ENCODE results near the gene CELSR1.
"Not testable (repeated sequence)": the region's sequence is repeated elsewhere in the genome, so short reads cannot be mapped to it uniquely, and the experiment has no call there.

CELSR1 gene

GRCh38 chr22:46413725-46414379, 123.6 kb downstream of the CELSR1 start:
- FAIRE-seq = no peak

- FAIRE-seq = no peak
Observed at GRCh38 chr22:46411347-46411746, 126.1 kb downstream of the CELSR1 start.

- no peak for FAIRE-seq
Observed at GRCh38 chr22:46410291-46410808, 127.1 kb downstream of the CELSR1 start.

- no peak for FAIRE-seq
Observed at GRCh38 chr22:46409631-46410210, 127.7 kb downstream of the CELSR1 start.

DNA sequence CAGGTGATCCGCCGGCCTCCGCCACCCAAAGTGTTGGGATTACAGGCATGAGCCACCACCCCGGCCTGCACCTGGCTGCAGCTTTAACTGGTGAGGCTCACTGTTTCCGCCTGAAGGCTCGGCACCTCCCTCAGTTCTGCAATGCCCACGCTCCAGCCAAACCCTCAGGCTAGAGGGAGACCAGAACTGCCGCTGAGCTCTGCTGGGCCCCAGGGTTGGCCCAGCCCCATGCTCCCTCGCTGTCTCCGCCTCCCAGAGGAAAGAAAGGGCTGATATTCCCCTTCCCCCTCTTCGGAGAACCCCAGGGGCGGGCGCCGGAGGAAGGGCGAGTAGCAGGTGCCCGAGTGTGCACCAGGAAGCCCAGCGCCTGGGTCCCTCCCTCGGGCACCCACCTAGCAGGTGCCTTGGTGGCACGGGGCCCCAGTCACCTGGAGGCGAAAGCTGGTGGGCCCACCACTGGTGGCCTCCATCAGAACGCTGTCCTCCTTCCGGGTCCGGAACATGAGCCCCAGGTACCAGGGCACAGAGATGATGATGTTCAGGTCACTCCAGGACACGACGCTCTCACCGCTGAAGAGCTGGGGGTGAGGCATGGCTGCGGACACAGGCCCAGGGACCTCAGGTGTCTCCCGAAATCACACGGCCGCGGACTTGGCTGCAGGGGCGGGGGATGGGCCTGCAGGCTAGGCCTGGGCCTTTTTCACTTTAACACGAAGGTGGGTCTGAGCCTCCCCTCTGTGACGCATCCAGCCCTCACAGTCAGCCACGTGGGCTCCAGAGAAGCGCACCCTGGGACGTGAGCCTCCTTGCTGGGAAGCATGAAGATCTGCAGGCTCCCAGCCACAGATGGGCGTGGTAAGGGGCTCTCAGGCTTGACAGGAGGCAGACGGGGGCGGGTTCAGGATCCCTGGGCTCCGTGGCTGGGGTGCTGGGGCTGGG, 128.6 kb downstream of the CELSR1 start:
- FAIRE-seq = no peak

GRCh38 chr22:46407748-46408147, 129.7 kb downstream of the CELSR1 start:
- FAIRE-seq = no peak

GRCh38 chr22:46406791-46407190, 130.6 kb downstream of the CELSR1 start:
- no peak for FAIRE-seq

GRCh38 chr22:46406349-46406748, 131.1 kb downstream of the CELSR1 start:
- no peak for FAIRE-seq

DNA sequence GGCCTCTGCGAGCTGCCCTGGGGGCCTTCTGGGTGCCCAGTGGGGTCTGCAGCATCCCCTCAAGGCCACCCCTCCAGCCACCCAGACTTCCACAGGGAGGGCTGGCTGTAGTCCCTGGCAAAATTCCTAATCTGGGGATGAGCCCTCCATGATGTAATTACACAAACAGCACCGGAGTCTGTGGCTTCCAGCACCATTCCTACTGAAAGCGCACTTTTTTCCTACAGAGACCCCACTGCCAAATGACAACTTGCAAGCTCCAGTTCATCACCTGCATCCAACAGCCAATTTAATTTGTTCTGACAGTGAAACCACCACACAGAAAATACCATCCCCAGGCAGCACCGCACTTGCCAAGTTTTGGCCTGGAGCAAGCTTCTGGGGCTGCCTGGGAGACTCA, 131.5 kb downstream of the CELSR1 start:
- FAIRE-seq = no peak

- FAIRE-seq = not testable (repeated sequence)
Observed at GRCh38 chr22:46403880-46404279, 133.5 kb downstream of the CELSR1 start.

DNA sequence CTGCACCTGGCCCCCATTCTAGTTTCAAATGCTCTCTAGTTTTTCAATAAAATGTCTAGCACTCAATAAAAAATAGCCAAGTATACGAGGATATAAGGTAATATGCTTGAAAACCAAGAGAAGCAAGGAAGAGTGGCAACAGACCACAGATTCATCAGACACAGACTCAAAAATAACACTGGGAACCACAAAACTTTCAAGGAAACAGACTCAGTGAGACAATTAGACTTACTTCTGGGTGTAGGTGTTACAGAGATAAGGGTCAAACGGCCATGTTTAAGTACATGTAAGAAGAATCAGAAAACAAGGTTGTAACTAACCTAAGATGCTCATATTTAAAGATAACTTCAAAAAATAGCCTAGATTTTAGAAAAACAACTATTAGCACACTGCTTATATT, 134.9 kb downstream of the CELSR1 start:
- FAIRE-seq = no peak

- no peak for FAIRE-seq
Observed at GRCh38 chr22:46401370-46401769, 136.1 kb downstream of the CELSR1 start.

DNA sequence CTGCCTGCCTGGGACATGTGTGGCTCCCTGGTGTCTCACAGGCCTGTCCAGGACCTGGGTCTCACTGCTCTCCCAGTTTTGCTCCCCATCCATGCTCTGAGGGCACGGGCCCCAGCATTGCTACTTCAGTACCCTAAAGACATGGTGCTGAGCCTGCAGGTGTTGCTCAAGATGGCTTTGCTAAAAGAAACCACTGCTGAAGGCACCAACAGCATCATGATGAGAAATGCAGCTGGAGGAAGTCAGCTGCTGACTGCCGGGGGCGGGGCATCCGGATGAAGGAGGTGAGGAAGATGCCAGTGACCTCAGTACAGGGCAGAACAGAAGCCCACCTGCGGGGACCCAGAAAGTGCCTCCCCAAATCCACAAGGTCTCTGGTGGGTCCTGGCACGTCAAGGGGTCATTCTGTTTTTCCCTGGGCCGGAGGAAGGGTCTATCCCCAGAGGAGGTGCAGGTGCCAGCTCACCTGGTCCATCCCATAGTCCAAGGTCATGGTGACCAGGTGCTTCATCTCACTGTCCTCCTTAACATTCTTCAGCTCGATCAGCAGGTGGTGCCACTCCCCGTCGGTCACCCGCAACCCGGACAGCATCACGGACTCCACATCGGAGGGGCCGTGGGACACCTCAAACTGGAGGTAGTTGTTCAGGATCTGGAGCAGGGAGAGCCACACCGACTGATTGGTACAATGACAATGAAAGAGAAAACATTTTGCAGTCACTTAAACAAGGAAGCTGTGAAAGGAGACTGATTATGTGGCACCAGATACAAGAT, 138.0 kb downstream of the CELSR1 start:
- no peak for FAIRE-seq

DNA sequence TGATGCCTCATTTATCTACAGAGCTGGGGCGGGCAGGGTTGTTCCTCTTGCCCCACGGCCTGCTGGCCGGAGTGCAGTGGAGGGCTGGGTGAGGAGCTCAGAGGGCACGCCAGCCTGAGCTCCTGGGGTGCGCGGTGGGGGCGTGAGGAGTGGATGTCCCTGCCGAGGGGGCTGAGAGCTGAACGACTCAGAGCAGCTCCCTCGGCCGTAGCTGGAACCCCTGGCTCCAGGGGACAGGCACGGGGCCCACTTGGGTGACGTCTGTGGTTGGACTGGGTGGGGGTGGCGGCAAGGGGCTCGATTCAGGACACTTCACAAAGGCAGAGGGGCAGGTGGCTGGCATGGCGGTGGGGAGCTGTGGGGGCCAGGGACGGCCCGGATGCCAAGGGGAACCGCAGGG, 139.5 kb downstream of the CELSR1 start:
- FAIRE-seq = no peak

DNA sequence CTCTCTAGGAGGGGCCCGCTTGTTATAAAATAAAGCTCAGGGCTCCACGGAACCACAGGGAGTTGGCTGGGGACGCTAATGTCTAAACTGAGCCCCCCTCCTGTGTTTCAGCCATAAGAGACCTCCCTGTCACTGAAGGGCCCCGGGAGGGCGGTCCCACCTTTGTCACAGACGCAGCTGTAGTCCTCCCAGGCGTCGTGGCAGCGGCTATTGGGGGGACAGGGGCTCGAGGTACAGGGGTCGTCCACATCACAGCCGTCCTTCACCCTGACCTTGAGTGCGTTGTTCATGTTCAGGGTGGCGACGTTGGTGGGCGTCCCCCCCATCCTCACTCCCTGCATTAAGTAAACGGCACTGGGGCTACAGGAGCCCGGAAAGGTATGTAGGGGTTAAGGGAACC, 139.9 kb downstream of the CELSR1 start:
- no peak for FAIRE-seq

GRCh38 chr22:46397049-46397448, 140.4 kb downstream of the CELSR1 start:
- not testable (repeated sequence) for FAIRE-seq

- no peak for FAIRE-seq
Observed at GRCh38 chr22:46395145-46395544, 142.3 kb downstream of the CELSR1 start.

GRCh38 chr22:46394622-46395021, 142.8 kb downstream of the CELSR1 start:
- FAIRE-seq = no peak

- FAIRE-seq = no peak
Observed at GRCh38 chr22:46393873-46394272, 143.5 kb downstream of the CELSR1 start.

- no peak for FAIRE-seq
Observed at GRCh38 chr22:46392137-46392844, 145.1 kb downstream of the CELSR1 start.

DNA sequence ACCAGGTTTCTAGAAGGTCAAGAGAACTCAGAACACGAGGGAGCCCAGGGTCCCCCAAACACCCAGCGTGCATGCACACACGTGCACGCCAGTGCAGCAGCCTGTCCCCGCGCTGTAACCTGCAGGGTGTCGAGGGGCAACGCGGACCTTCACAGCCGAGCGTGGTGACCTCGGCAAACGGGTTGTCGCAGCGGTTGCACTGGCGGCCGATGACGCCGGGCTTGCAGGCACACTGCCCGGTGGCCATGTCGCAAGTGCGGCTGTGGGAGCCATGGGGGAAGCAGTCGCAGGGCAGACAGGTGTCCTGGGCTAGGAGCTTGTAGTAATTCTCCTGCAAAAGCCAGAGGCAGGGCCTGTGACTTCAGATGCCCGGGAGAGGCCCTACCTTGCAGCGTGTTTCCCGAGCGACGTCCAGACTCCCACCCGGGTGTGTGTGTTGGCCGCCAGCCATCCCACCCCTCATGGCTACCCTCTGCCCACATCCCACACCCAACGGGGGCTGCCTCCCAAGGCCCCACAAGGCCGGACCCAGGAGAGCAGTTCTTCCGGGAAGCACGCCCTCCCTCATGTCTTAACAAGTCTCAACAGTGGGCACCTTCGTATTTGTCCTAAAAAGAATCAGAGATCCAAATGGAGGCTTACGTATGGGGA, 145.8 kb downstream of the CELSR1 start:
- no peak for FAIRE-seq
